ENCODE results near the gene CNOT1.
"Not testable (repeated sequence)": the region's sequence is repeated elsewhere in the genome, so short reads cannot be mapped to it uniquely, and the experiment has no call there.

GRCh38 chr16:58612965-58613364 is 16.7 kb downstream of the CNOT1 start:
- not testable (repeated sequence) for TF ChIP-seq RAD21 (conservative IDR thresholded peaks at IDR 0.05); EZH2 (IDR thresholded peaks at IDR 0.05; ENCODE audit: borderline replicate concordance, insufficient read depth, low read length, poor library complexity, severe bottlenecking); CTCF (IDR thresholded peaks at IDR 0.05; ENCODE audit: poor library complexity, severe bottlenecking); SMC3 (conservative IDR thresholded peaks at IDR 0.05; ENCODE audit: poor library complexity); POLR2AphosphoS5 (IDR thresholded peaks at IDR 0.05); EP300 (conservative IDR thresholded peaks at IDR 0.05; ENCODE audit: poor library complexity, severe bottlenecking); TAF1 (IDR thresholded peaks at IDR 0.05; ENCODE audit: low read depth)
